Hepatocyte (in vitro differentiated cells): ENCODE results near the gene CCDC106. TPM values are rescaled to one million over a fixed set of nuclear protein-coding genes. Genes with fewer than 3 reads are reported as not detected.

ENCODE experiments used
- DNase-seq: peaks from one replicate; pipeline ENCODE4 v3.0.0-alpha.2; 2016; ENCODE audit warnings: low spot score
- H2AFZ ChIP-seq: fragments of 200-600 bp; sonication (generic); 2 replicates; pipeline ENCODE4 v1.6.0; 2016; ENCODE audit warnings: antibody characterized with exemption, mild to moderate bottlenecking
- H3K27ac ChIP-seq: fragments of 200-600 bp; sonication (generic); 2 replicates; pipeline ENCODE4 v1.5.1; 2016; ENCODE audit warnings: mild to moderate bottlenecking
- H3K27me3 ChIP-seq: fragments of 200-600 bp; sonication (generic); 2 replicates; pipeline ENCODE4 v1.6.1; 2016
- H3K36me3 ChIP-seq: fragments of 200-600 bp; sonication (generic); replicated peaks from 2 replicates; pipeline ENCODE4 v1.5.1; 2016; ENCODE audit warnings: low read depth; ENCODE audit not compliant: insufficient read depth
- H3K4me1 ChIP-seq: fragments of 200-600 bp; sonication (generic); 2 replicates; pipeline ENCODE4 v1.5.1; 2016; ENCODE audit warnings: mild to moderate bottlenecking, moderate library complexity; ENCODE audit not compliant: insufficient read depth
- H3K4me2 ChIP-seq: fragments of 200-600 bp; sonication (generic); 2 replicates; pipeline ENCODE4 v1.6.0; 2016
- H3K4me3 ChIP-seq: fragments of 200-600 bp; sonication (generic); 2 replicates; pipeline ENCODE4 v1.5.1; 2016; ENCODE audit warnings: mild to moderate bottlenecking
- H3K79me2 ChIP-seq: fragments of 200-600 bp; sonication (generic); 2 replicates; pipeline ENCODE4 v1.6.0; 2017; ENCODE audit warnings: mild to moderate bottlenecking
- H3K9me2 ChIP-seq: fragments of 200-600 bp; sonication (generic); replicated peaks from 2 replicates; pipeline ENCODE4 v1.6.0; 2017; ENCODE audit warnings: mild to moderate bottlenecking; ENCODE audit not compliant: insufficient read depth
- H3K9me3 ChIP-seq: fragments of 200-600 bp; sonication (generic); 2 replicates; pipeline ENCODE4 v1.5.1; 2016; ENCODE audit warnings: low read depth, mild to moderate bottlenecking
- H4K20me1 ChIP-seq: fragments of 200-600 bp; sonication (generic); 2 replicates; pipeline ENCODE4 v1.6.0; 2016; ENCODE audit warnings: mild to moderate bottlenecking; ENCODE audit not compliant: insufficient read depth, poor library complexity, severe bottlenecking
- CTCF ChIP-seq: fragments of 200-600 bp; sonication (generic); IDR thresholded peaks from 2 replicates; pipeline ENCODE4 v1.5.1; 2016; ENCODE audit warnings: antibody characterized with exemption, mild to moderate bottlenecking; ENCODE audit not compliant: poor library complexity
- EZH2 ChIP-seq: fragments of 200-600 bp; sonication (generic); IDR thresholded peaks from 2 replicates; pipeline ENCODE4 v1.6.1; 2016; ENCODE audit warnings: antibody characterized with exemption, mild to moderate bottlenecking, borderline replicate concordance
- EZH2phosphoT487 ChIP-seq: fragments of 200-600 bp; sonication (generic); IDR thresholded peaks from one replicate; pipeline ENCODE4 v1.6.1; 2018; ENCODE audit warnings: antibody characterized with exemption, mild to moderate bottlenecking, low read depth, moderate library complexity; ENCODE audit not compliant: unreplicated experiment, severe bottlenecking
- WGBS: methylation state at CpG from one replicate; pipeline ENCODE4 v1.1.6; 2016; ENCODE audit warnings: low lambda C conversion rate; ENCODE audit errors: missing lambda C conversion rate; 5-methylcytosine and 5-hydroxymethylcytosine counted together
- polyA plus RNA-seq: library from polyadenylated mRNA; unstranded; fragments of >200 nt; fragmentation: Nextera tagmentation; extraction: Ambion mirVana; gene quantifications from 2 replicates; pipeline ENCODE4 v1.2.1, GENCODE V29; 2016
- total RNA-seq: library from RNA; depleted of rRNA; stranded (reverse); fragments of >200 nt; gene quantifications from 2 replicates; pipeline ENCODE4 v1.2.3, GENCODE V29; 2014

The CCDC106 gene
- total and polyA plus RNA-seq, 2 experiments from 2014 or later, result 18.3 to 31.7 TPM

- Histone ChIP-seq H3K79me2 (peaks cover 14% of the 10 kb centered on the region), H3K4me3 (no peak overlapping the region), H3K4me2 (peak overlapping the region; percentile 62), H2AFZ (no peak overlapping the region), H3K27me3 (no peaks in the 10 kb centered on the region), H3K27ac (peak overlapping the region; percentile 33), H3K9me2 (no peaks in the 10 kb centered on the region), H4K20me1 (peaks cover 5% of the 10 kb centered on the region), H3K36me3 (no peaks in the 10 kb centered on the region), H3K9me3 (no peaks in the 10 kb centered on the region), H3K4me1 (peaks cover 4% of the 10 kb centered on the region)
- 97% methylated on average over 7 of the region's 7 CpGs for WGBS
- no peak for DNase-seq
- TF ChIP-seq CTCF, result no peak
- TF ChIP-seq EZH2, result no peak
- TF ChIP-seq EZH2phosphoT487, result no peak
These were observed 24.9 kb upstream of the CCDC106 start for GRCh38 chr19:55623130-55623529.

DNA sequence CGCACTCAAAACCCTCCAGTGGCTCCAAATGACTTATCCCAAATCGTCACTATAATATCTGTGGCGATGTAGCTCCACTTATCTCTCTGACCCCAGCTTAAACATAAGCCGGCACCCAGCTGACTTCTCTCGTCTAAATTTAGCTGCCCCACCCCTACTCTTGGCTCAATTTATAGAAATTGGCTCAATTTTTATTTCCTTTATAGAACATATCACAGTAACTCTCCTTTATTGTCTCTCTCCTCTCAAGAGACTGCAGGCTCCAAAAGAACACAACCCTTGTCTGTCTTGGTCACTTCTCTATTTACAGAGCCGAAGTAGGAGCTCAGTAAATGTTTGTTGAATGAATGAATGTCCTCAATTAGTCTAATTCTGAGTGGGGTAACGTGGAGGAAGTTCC lies 24.5 kb upstream of the CCDC106 start:
- H2AFZ ChIP-seq, result no peak overlapping the region
- DNase-seq, result no peak
- peak overlapping the region; percentile 33 for H3K27ac ChIP-seq
- H3K4me2 ChIP-seq, result peak overlapping the region; percentile 62
- H3K4me1 ChIP-seq, result peaks cover 4% of the 10 kb centered on the region
- no peaks in the 10 kb centered on the region for H3K9me2 ChIP-seq
- peak overlapping the region; percentile 5 for H3K4me3 ChIP-seq
- H3K9me3 ChIP-seq, result no peaks in the 10 kb centered on the region
- TF ChIP-seq EZH2phosphoT487 (no peak), EZH2 (no peak), CTCF (no peak)
- H4K20me1 ChIP-seq, result peaks cover 5% of the 10 kb centered on the region
- H3K36me3 ChIP-seq, result no peaks in the 10 kb centered on the region
- peaks cover 14% of the 10 kb centered on the region for H3K79me2 ChIP-seq
- no peaks in the 10 kb centered on the region for H3K27me3 ChIP-seq
- WGBS, result 85% methylated on average over 7 of the region's 7 CpGs

DNA sequence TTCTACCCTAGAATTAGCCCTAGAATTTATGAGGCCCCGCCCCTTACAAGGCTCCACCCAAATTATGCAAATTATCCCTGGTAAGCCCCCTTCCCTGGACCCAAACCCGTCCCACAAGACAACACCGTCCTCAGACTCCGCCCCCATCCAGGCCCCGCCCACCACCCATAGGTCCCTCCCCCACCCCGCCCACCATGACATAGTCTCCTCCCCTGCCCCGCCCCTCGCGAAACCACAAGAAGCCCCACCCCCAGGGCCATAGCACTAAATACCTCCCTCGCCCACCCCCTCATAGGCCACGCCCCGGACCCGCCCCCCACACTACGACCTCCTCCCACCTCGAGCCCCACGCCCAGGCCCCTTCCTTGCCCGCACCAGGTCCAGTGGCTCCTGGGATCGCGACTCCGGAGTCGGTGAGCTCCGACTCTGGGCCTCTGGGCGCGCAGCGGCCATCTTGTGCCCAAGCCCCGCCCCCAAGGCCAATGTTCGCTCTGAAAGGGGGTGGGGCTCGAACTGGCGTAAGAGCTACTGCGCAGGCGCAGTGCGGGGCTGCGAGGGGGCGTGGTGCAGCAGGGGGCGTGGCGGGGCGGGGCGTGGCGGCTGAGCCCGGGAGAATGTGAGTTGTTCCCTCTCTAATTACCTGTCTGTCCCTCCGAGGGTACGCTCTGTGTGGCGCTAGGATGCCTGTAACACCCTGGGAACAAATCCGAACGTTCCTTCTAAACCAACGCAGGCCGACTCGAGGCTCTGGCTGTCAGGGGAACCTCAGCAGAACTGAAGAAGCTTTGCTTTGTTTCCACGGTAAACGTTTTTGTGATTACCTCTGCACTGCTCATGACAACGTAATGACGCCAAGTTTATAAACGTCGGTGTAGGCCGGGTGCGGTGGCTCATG lies 23.7 kb upstream of the CCDC106 start, which contains the start of gene ZNF784:
TSS of gene ZNF784 (minus strand) at position 458 of the 895 bp plus-strand sequence. CDS start at position 453, 5 bp downstream.
- H3K4me3 ChIP-seq, result peak within 1 kb of the TSS; percentile 32
- H2AFZ ChIP-seq, result peak within 1 kb of the TSS; percentile 56
- peak within 1 kb of the TSS; percentile 79 for H3K4me2 ChIP-seq
- DNase-seq, result peak; percentile 99
- H3K27ac ChIP-seq, result peak within 1 kb of the TSS; percentile 93
- H3K79me2 ChIP-seq, result peaks cover 14% of the 10 kb centered on the region
- peaks cover 4% of the 10 kb centered on the region for H3K4me1 ChIP-seq
- no peaks in the 10 kb centered on the region for H3K27me3 ChIP-seq
- no peaks in the 10 kb centered on the region for H3K36me3 ChIP-seq
- H3K9me3 ChIP-seq, result no peaks in the 10 kb centered on the region
- H4K20me1 ChIP-seq, result peaks cover 5% of the 10 kb centered on the region
- TF ChIP-seq EZH2phosphoT487, result no peak
- TF ChIP-seq EZH2, result no peak
- TF ChIP-seq CTCF, result no peak
- 2% methylated on average over 40 of the region's 56 CpGs for WGBS
- H3K9me2 ChIP-seq, result no peaks in the 10 kb centered on the region
